ENCODE measurements around the gene CLK1. TPM values are rescaled to one million over a fixed set of nuclear protein-coding genes. Genes with fewer than 3 reads are reported as not detected.

Gene CLK1
- total RNA-seq, 2 donors from 2014 or later = 126 to 131 TPM

- Histone ChIP-seq H3K4me3 (no peak overlapping the region), H3K27me3 (replicated peaks; ENCODE audit: insufficient read depth) (no peaks in the 10 kb centered on the region), H3K9me3 (no peaks in the 10 kb centered on the region), H3K4me1 (replicated peaks) (no peaks in the 10 kb centered on the region), H3K27ac (no peak overlapping the region), H3K36me3 (peaks cover 0 to 12% of the 10 kb centered on the region in 2 donors)
- DNase-seq (ENCODE audit: low spot score) = no peak
- intact Hi-C loops (cut with DNase I) = no loop called here
- no peak for TF ChIP-seq POLR2AphosphoS5 (IDR thresholded peaks at IDR 0.05)
- no peak for TF ChIP-seq CTCF (IDR thresholded peaks at IDR 0.05)
- no peak for TF ChIP-seq POLR2A (IDR thresholded peaks at IDR 0.05)
Measured at GRCh38 chr2:200847269-200847668, 17.2 kb downstream of the CLK1 start.

GRCh38 chr2:200845669-200846325 lies 18.7 kb downstream of the CLK1 start:
- H3K27me3 ChIP-seq (replicated peaks; ENCODE audit: insufficient read depth) = no peaks in the 10 kb centered on the region
- H3K27ac ChIP-seq = no peak overlapping the region
- H3K36me3 ChIP-seq = peaks cover 0 to 2% of the 10 kb centered on the region in 2 donors
- intact Hi-C loops (cut with DNase I) = no loop called here
- peak; percentile 40 for DNase-seq (ENCODE audit: low spot score)
- no peak overlapping the region for H3K4me3 ChIP-seq
- 48% methylated on average over 10 of the region's 10 CpGs for WGBS
- no peak for TF ChIP-seq POLR2A (IDR thresholded peaks at IDR 0.05)
- TF ChIP-seq POLR2AphosphoS5 (IDR thresholded peaks at IDR 0.05) = peak; percentile 45
- TF ChIP-seq CTCF (IDR thresholded peaks at IDR 0.05) = no peak
- H3K9me3 ChIP-seq = no peaks in the 10 kb centered on the region
- H3K4me1 ChIP-seq (replicated peaks) = no peaks in the 10 kb centered on the region

- Histone ChIP-seq H3K9me3 (no peaks in the 10 kb centered on the region), H3K4me1 (replicated peaks) (no peaks in the 10 kb centered on the region), H3K36me3 (no peaks in the 10 kb centered on the region), H3K27me3 (replicated peaks; ENCODE audit: insufficient read depth) (no peaks in the 10 kb centered on the region), H3K4me3 (no peak overlapping the region), H3K27ac (no peak overlapping the region)
- intact Hi-C loops (cut with DNase I) = no loop called here
- TF ChIP-seq POLR2AphosphoS5 (IDR thresholded peaks at IDR 0.05) (no peak), POLR2A (IDR thresholded peaks at IDR 0.05) (no peak), CTCF (IDR thresholded peaks at IDR 0.05) (no peak)
- WGBS = 87% methylated on average over 5 of the region's 5 CpGs
- DNase-seq (ENCODE audit: low spot score) = no peak
Measured at GRCh38 chr2:200845194-200845593, 19.3 kb downstream of the CLK1 start.

- intact Hi-C loops (cut with DNase I) = no loop called here
- WGBS = 94% methylated on average over 24 of the region's 24 CpGs
- Histone ChIP-seq H3K27me3 (replicated peaks; ENCODE audit: insufficient read depth) (no peaks in the 10 kb centered on the region), H3K4me1 (replicated peaks) (no peaks in the 10 kb centered on the region), H3K4me3 (no peak overlapping the region), H3K36me3 (no peaks in the 10 kb centered on the region), H3K27ac (no peak overlapping the region), H3K9me3 (no peaks in the 10 kb centered on the region)
- no peak for DNase-seq (ENCODE audit: low spot score)
- no peak for TF ChIP-seq CTCF (IDR thresholded peaks at IDR 0.05)
- TF ChIP-seq POLR2AphosphoS5 (IDR thresholded peaks at IDR 0.05) = no peak
- TF ChIP-seq POLR2A (IDR thresholded peaks at IDR 0.05) = no peak
Measured at GRCh38 chr2:200843993-200844948, 20.2 kb downstream of the CLK1 start.

Measured in prostate gland (tissue), 2 donors.